Keratinocyte (primary cell): ENCODE data around the gene PCARE. TPM values are rescaled to one million over a fixed set of nuclear protein-coding genes. Genes with fewer than 3 reads are reported as not detected.

Source experiments
- DNase-seq: peaks from one replicate; pipeline ENCODE4 v3.0.0-alpha.2; 2011; ENCODE audit warnings: low read depth, missing footprints, low spot score
- FAIRE-seq: peaks from 2 replicates; lab custom pipeline; 2011; peaks lifted over from hg19 to GRCh38; lab: Jason Lieb, UNC
- H2AFZ ChIP-seq: 2 replicates; pipeline ENCODE4 v1.6.0; 2012; ENCODE audit warnings: low read length, control low read depth, inconsistent platforms; ENCODE audit not compliant: control insufficient read depth
- H3K27ac ChIP-seq: 2 replicates; pipeline ENCODE4 v1.5.1; 2011; ENCODE audit warnings: low read length; ENCODE audit not compliant: control insufficient read depth, insufficient read depth
- H3K27me3 ChIP-seq: 3 replicates; pipeline ENCODE4 v1.6.0; 2011; ENCODE audit warnings: low read length; ENCODE audit not compliant: control insufficient read depth, insufficient read depth; ENCODE audit errors: extremely low read depth
- H3K36me3 ChIP-seq, 2 experiments: 2 replicates in 1 of 2; 3 replicates in 1 of 2; pipeline ENCODE4 v1.5.1; 2011; ENCODE audit warnings: low read length in 2 of 2, mild to moderate bottlenecking in 1 of 2; ENCODE audit not compliant: control insufficient read depth in 2 of 2, insufficient read depth in 2 of 2; ENCODE audit errors: extremely low read depth in 1 of 2
- H3K4me1 ChIP-seq: 3 replicates; pipeline ENCODE4 v1.5.1; 2011; ENCODE audit warnings: low read length; ENCODE audit not compliant: control insufficient read depth, insufficient read depth; ENCODE audit errors: extremely low read depth
- H3K4me2 ChIP-seq: 3 replicates; pipeline ENCODE4 v1.6.0; 2011; ENCODE audit warnings: low read depth, low read length; ENCODE audit not compliant: control insufficient read depth, insufficient read depth; ENCODE audit errors: extremely low read depth
- H3K4me3 ChIP-seq, 3 experiments: fragments of 200-600 bp in 1 of 3; sonication (generic) in 1 of 3; 2 replicates in 2 of 3; 3 replicates in 1 of 3; pipeline ENCODE4 v1.5.1; 2011 to 2016; ENCODE audit warnings: low read length in 3 of 3, mild to moderate bottlenecking in 3 of 3, control low read depth in 2 of 3, inconsistent platforms in 1 of 3, low read depth in 1 of 3, mixed read lengths in 1 of 3, mixed run types in 1 of 3, moderate library complexity in 1 of 3; ENCODE audit not compliant: control insufficient read depth in 2 of 3, insufficient read depth in 2 of 3; ENCODE audit errors: extremely low read depth in 1 of 3
- H3K79me2 ChIP-seq: 2 replicates; pipeline ENCODE4 v1.6.0; 2012; ENCODE audit warnings: low read length; ENCODE audit not compliant: control insufficient read depth, insufficient read depth
- H3K9ac ChIP-seq: 3 replicates; pipeline ENCODE4 v1.6.0; 2011; ENCODE audit warnings: low read length; ENCODE audit not compliant: control insufficient read depth, insufficient read depth; ENCODE audit errors: extremely low read depth
- H3K9me1 ChIP-seq: 3 replicates; pipeline ENCODE4 v1.6.0; 2011; ENCODE audit warnings: low read length; ENCODE audit not compliant: control insufficient read depth, insufficient read depth; ENCODE audit errors: extremely low read depth
- H3K9me3 ChIP-seq: 2 replicates; pipeline ENCODE4 v1.5.1; 2012; ENCODE audit warnings: low read depth, low read length; ENCODE audit not compliant: control insufficient read depth
- H4K20me1 ChIP-seq: 3 replicates; pipeline ENCODE4 v1.6.0; 2011; ENCODE audit warnings: low read length; ENCODE audit not compliant: control insufficient read depth, insufficient read depth; ENCODE audit errors: extremely low read depth
- CTCF ChIP-seq, 3 experiments: IDR thresholded peaks in 1 of 3; conservative IDR thresholded peaks in 1 of 3; optimal IDR thresholded peaks in 1 of 3; 2 replicates in 2 of 3; 3 replicates in 1 of 3; pipeline versions ENCODE3 to v1.5.1; 2011; ENCODE audit warnings: low read length in 3 of 3, mild to moderate bottlenecking in 3 of 3, moderate library complexity in 2 of 3, control low read depth in 1 of 3, inconsistent platforms in 1 of 3; ENCODE audit not compliant: insufficient read depth in 2 of 3; ENCODE audit errors: extremely low read depth in 1 of 3
- EZH2 ChIP-seq: IDR thresholded peaks from one replicate; pipeline ENCODE4 v1.6.1; 2012; ENCODE audit warnings: inconsistent platforms, mild to moderate bottlenecking, low read length, moderate library complexity
- dilution Hi-C: fragments of 300-500 bp; cut with MboI; formaldehyde crosslinking; loops from one replicate; pipeline ENCODE4 v1.7.0; 2020; ENCODE audit warnings: low sequenced_read_pairs; ENCODE audit not compliant: extremely low pct_ligation_motif_present
- polyA plus RNA-seq, 5 experiments: library from polyadenylated mRNA; depleted of rRNA in 3 of 5; stranded (reverse) in 3 of 5; stranded (forward) in 1 of 5; unstranded in 1 of 5; fragments of >200 nt; gene quantifications; 1 replicate in 1 of 5; 2 replicates in 3 of 5; 3 replicates in 1 of 5; pipeline versions ENCODE4 v1.2.1 to v1.2.3, GENCODE V29; 2011 to 2012; ENCODE audit warnings: missing spikeins in 2 of 5, low read depth in 1 of 5, low replicate concordance in 1 of 5

The PCARE gene
- polyA plus RNA-seq, 1 donor (not counting 4 experiments of a cell fraction or from before 2014, with no cell fraction given) = not detected

GRCh38 chr2:29012211-29012681 is 62.1 kb downstream of the PCARE start:
- Histone ChIP-seq H3K27me3 (peaks cover 18% of the 10 kb centered on the region), H3K36me3 (no peaks in the 10 kb centered on the region), H4K20me1 (no peaks in the 10 kb centered on the region), H3K9ac (no peak overlapping the region), H3K4me2 (no peak overlapping the region), H3K4me1 (no peaks in the 10 kb centered on the region), H3K9me3 (no peaks in the 10 kb centered on the region), H2AFZ (no peak overlapping the region), H3K27ac (no peak overlapping the region), H3K9me1 (no peaks in the 10 kb centered on the region), H3K79me2 (no peaks in the 10 kb centered on the region), H3K4me3 (no peak overlapping the region)
- FAIRE-seq = no peak
- dilution Hi-C loops = no loop called here
- DNase-seq = no peak
- no peak for TF ChIP-seq CTCF (optimal IDR thresholded peaks at IDR 0.05 in 1 of 3, IDR thresholded peaks at IDR 0.05 in 1 of 3, conservative IDR thresholded peaks at IDR 0.05 in 1 of 3; ENCODE audit: extremely low read depth in 1 of 3, insufficient read depth in 2 of 3, low read length in 3 of 3)
- TF ChIP-seq EZH2 = no peak

Other genes with a start within 250 kb of the PCARE start
- 10.4 to 16.2 TPM (median 12.1 TPM) in 3 replicates for gene TRMT61B, start 204.2 kb downstream of the PCARE start, polyA plus RNA-seq
- gene WDR43, start 179.9 kb downstream of the PCARE start, polyA plus RNA-seq = 86.2 to 125 TPM (median 99.9 TPM) in 3 replicates
- gene TOGARAM2, start 93.2 kb downstream of the PCARE start, polyA plus RNA-seq = 0.10 to 0.15 TPM in 2 of 3 replicates, not detected in the other
- gene CLIP4, start 40.9 kb upstream of the PCARE start, polyA plus RNA-seq = 32.1 to 51.3 TPM (median 46.6 TPM) in 3 replicates